ENCODE measurements around the gene PDP2.

- TF ChIP-seq CTCF (IDR thresholded peaks at IDR 0.05) (no peak), POLR2A (IDR thresholded peaks at IDR 0.05) (no peak)
Measured at GRCh38 chr16:66881560-66881959, 1.2 kb downstream of the PDP2 start.
